ENCODE measurements around the gene ARMC7.

DNA sequence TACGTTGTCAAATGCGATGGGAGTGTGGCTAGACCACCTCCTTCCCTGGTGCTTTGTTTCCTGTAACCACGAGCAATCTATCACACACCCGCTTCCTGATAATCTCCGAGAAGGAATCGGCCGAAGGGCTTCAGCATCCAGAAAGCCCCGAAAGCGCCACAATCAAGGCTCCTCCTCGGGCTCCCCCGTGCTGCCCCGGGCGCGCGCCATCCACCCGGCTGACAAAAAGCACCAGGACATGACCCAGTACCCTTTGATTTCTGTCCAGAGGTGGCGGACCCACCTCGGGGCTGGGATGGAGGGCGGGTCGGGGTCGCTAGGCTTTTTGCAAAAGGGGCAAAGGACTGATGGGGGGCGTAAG, 743 bp upstream of the ARMC7 start:
- TF ChIP-seq, protein P1, sequence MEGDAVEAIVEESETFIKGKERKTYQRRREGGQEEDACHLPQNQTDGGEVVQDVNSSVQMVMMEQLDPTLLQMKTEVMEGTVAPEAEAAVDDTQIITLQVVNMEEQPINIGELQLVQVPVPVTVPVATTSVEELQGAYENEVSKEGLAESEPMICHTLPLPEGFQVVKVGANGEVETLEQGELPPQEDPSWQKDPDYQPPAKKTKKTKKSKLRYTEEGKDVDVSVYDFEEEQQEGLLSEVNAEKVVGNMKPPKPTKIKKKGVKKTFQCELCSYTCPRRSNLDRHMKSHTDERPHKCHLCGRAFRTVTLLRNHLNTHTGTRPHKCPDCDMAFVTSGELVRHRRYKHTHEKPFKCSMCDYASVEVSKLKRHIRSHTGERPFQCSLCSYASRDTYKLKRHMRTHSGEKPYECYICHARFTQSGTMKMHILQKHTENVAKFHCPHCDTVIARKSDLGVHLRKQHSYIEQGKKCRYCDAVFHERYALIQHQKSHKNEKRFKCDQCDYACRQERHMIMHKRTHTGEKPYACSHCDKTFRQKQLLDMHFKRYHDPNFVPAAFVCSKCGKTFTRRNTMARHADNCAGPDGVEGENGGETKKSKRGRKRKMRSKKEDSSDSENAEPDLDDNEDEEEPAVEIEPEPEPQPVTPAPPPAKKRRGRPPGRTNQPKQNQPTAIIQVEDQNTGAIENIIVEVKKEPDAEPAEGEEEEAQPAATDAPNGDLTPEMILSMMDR (IDR thresholded peaks at IDR 0.05): no peak
- no peak for TF ChIP-seq POLR2AphosphoS5 (IDR thresholded peaks at IDR 0.05)
- no peak for TF ChIP-seq EP300 (IDR thresholded peaks at IDR 0.05)

All from esophagus muscularis mucosa (tissue), 4 donors.